GM12891 (cell line): ENCODE results near the gene HS1BP3.
A peak's percentile ranks its signal among the peaks of the same experiment; 100 is the strongest.

ENCODE experiments used
- DNase-seq: peaks from one replicate; pipeline ENCODE4 v3.0.0; 2011; ENCODE audit warnings: low spot score; ENCODE audit not compliant: insufficient read length
- FAIRE-seq: peaks from 2 replicates; lab custom pipeline; 2011; peaks lifted over from hg19 to GRCh38; lab: Jason Lieb, UNC
- PAX5 ChIP-seq: IDR thresholded peaks from 2 replicates; pipeline ENCODE4 v1.6.1; 2011; ENCODE audit warnings: low read length, moderate library complexity, mild to moderate bottlenecking; ENCODE audit not compliant: insufficient read depth, severe bottlenecking
- POLR2A ChIP-seq: IDR thresholded peaks from 2 replicates; pipeline ENCODE4 v1.6.1; 2011; ENCODE audit warnings: low read depth, low read length, control low read depth
- POLR2AphosphoS5 ChIP-seq: IDR thresholded peaks from 2 replicates; pipeline ENCODE4 v1.6.1; 2011; ENCODE audit warnings: low read depth, low read length, control low read depth
- POU2F2 ChIP-seq: IDR thresholded peaks from 2 replicates; pipeline ENCODE4 v1.6.1; 2011; ENCODE audit warnings: low read depth, mild to moderate bottlenecking, control low read depth, low read length, moderate library complexity
- SPI1 ChIP-seq: IDR thresholded peaks from 2 replicates; pipeline ENCODE4 v1.6.1; 2011; ENCODE audit warnings: low read depth, low read length, control low read depth
- TAF1 ChIP-seq: IDR thresholded peaks from 2 replicates; pipeline ENCODE4 v1.6.1; 2011; ENCODE audit warnings: low read depth, low read length, control low read depth

The HS1BP3 gene

GRCh38 chr2:20653695-20654534 is 3.0 kb upstream of the HS1BP3 start:
- no peak for TF ChIP-seq POLR2AphosphoS5
- no peak for TF ChIP-seq PAX5
- TF ChIP-seq POU2F2, result no peak
- TF ChIP-seq SPI1, result no peak
- no peak for TF ChIP-seq TAF1
- no peak for TF ChIP-seq POLR2A
- FAIRE-seq, result no peak
- no peak for DNase-seq

DNA sequence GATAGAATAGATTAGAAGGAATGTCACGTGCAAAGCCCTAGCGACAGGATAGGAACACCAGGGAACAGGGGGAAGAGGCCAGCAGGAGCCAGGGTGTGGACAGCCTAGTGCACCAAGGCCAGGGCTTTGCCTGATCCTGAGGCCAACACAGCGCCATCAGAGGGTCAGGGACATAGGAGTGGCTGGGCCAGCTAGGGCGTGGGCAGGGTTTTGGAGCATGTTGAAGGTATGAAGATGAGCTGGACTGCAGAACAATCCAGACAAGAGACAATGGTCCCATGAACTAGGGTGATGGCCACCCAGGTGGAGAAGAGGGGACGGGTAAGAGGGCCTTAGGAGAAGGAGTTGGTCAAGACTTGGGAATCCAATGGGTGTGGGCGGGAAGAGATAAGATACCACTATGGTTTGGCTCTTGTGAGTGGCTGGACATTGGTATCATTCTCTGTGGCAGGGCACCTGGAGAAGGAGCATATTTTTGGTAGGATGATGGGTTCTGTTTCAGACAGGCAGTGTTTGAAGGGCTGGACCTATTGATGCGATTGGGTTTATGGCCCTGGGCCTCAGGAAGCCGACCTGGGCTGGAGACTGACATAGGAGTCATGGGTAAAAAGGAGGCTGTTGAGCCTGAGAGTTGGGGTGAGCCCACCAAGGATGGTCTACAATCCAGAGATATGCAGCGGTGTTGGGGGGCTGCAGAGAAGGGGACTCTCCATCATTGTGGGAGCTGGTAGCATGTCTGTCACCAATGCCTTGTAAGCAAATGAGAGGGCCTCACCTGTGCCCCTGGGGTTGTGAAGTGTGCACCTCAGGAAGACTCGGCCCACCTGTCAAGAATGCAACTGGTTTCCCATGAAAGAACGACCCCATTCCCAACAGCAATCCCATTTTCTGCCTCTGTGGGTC is 2.0 kb upstream of the HS1BP3 start:
- no peak for TF ChIP-seq SPI1
- no peak for TF ChIP-seq PAX5
- no peak for TF ChIP-seq POLR2AphosphoS5
- no peak for TF ChIP-seq POU2F2
- no peak for TF ChIP-seq TAF1
- TF ChIP-seq POLR2A, result no peak
- DNase-seq (no peak), FAIRE-seq (no peak)

- TF ChIP-seq SPI1 (no peak), POU2F2 (no peak), POLR2A (no peak), TAF1 (no peak), PAX5 (no peak), POLR2AphosphoS5 (no peak)
Measured at GRCh38 chr2:20652141-20652540, 1.2 kb upstream of the HS1BP3 start.

GRCh38 chr2:20651731-20652099 is 817 bp upstream of the HS1BP3 start:
- TF ChIP-seq POLR2A (no peak), POU2F2 (no peak), SPI1 (no peak), POLR2AphosphoS5 (no peak), TAF1 (no peak), PAX5 (no peak)
- FAIRE-seq (no peak), DNase-seq (no peak)

More at GRCh38 chr2:20652141-20652540, 1.2 kb upstream of the HS1BP3 start:
- DNase-seq, result no peak
- FAIRE-seq, result no peak

GRCh38 chr2:20650393-20650876 is 463 bp downstream of the HS1BP3 start:
- DNase-seq, result peak; percentile 42
- no peak for TF ChIP-seq SPI1
- TF ChIP-seq POLR2A, result no peak
- TF ChIP-seq POLR2AphosphoS5, result no peak
- no peak for TF ChIP-seq TAF1
- TF ChIP-seq PAX5, result no peak
- TF ChIP-seq POU2F2, result no peak
- FAIRE-seq, result peak; percentile 80

DNA sequence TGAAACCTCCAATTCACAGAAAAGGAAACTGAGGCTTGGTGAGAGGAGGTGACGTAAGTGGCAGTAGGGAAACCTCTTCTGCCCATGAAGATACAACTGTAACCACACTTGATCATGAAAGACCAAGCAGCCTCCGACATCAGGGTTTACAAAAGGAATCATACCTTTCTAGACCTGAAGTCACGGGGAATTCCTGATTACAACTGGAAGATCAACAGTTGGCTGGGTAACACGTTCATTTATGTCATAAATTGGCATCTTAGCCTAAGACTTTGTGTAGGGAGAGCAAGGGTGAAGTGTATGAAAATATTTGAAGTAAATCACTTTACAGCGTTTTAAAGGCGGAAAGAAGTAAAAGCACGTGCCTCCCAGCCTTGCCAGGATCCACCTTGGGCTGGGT is 922 bp downstream of the HS1BP3 start:
- FAIRE-seq, result peak; percentile 74
- no peak for DNase-seq
- TF ChIP-seq POU2F2 (no peak), SPI1 (no peak), PAX5 (no peak), POLR2AphosphoS5 (no peak), TAF1 (no peak), POLR2A (no peak)

- TF ChIP-seq POLR2AphosphoS5, result no peak
- TF ChIP-seq PAX5, result no peak
- TF ChIP-seq TAF1, result no peak
- TF ChIP-seq POLR2A, result no peak
- TF ChIP-seq POU2F2, result no peak
- TF ChIP-seq SPI1, result no peak
- DNase-seq (no peak), FAIRE-seq (no peak)
Measured at GRCh38 chr2:20649576-20649975, 1.3 kb downstream of the HS1BP3 start.

DNA sequence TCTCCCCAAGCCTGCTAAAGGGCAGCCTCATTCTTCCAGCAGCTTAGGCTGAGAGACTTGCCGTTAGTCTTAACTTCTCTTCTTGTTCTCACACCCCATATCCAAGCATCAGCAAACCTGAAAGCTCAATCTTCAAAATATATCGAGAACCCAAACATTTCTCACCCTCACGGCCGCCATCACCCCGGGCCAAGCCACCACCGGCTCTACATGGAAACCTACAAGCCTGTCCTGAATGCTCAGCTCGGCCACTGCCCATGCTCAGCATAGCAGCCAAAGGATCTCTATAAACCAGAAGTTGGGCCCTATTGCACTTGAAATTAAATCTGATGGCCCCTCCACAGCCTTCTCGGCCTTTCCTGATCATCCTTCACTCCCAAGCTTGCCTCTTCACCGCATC is 2.1 kb downstream of the HS1BP3 start:
- no peak for TF ChIP-seq PAX5
- TF ChIP-seq POU2F2, result no peak
- TF ChIP-seq POLR2A, result no peak
- FAIRE-seq, result no peak

DNA sequence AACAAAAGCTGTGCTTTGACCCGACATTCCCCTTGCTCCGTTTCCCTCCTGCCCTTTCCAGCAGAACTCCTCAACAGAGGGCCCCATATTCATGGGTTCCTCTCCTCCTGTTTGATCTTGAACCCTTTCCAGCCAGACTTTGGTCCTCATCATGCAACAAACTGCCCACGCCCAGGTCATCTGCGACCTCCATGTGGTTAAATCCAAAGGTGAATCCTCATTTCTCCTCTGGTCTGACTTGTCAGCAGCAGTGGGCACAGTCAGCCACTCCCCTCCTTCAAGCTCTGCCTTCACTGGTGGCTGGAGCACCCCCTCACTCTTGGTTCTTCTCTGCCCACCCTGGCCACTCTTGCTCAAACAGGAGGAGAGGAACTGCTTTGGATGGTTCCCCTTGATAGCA is 2.7 kb downstream of the HS1BP3 start:
- DNase-seq, result no peak
- no peak for FAIRE-seq
- no peak for TF ChIP-seq SPI1
- TF ChIP-seq TAF1, result no peak
- TF ChIP-seq POU2F2, result no peak
- TF ChIP-seq POLR2AphosphoS5, result no peak
- TF ChIP-seq PAX5, result no peak
- TF ChIP-seq POLR2A, result no peak

More for the DNA sequence above, 2.1 kb downstream of the HS1BP3 start:
- DNase-seq, result no peak
